GM18861 (cell line): Measurements from ENCODE around the gene MRPL58.
"Not testable (repeated sequence)": the region's sequence is repeated elsewhere in the genome, so short reads cannot be mapped to it uniquely, and the experiment has no call there.

ENCODE experiments used
- ATAC-seq: cut with Tn5 transposase; IDR thresholded peaks from one replicate; pipeline ENCODE4 v1.9.1; 2021; ENCODE audit not compliant: unreplicated experiment

Gene MRPL58

GRCh38 chr17:75012346-75013091 is at the start of gene MRPL58:
Gene MRPL58 (plus strand): TSS chr17:75012670. CDS start chr17:75012687, 17 bp downstream.
- peak; percentile 78 for ATAC-seq

DNA sequence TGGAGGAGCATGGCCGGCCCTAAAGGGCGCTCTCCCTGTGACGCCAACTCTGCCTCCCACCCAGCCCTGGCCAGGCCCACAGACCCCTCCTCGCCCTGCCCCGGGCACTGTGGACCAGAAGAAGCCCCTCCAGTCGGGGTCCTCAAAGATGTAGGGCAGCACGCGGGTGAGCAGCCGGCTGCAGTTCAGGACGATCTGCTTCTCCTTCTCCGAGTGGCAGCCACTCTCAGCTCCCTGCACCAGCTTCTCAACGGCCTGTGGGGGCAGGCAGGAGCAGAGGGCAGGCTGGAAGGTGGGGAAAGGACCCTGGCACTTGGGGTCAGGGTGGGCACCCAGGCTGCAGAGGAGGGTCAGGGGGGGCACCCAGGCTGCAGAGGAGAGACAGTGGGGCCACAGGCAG is 48.8 kb upstream of the MRPL58 start:
- ATAC-seq, result no peak

DNA sequence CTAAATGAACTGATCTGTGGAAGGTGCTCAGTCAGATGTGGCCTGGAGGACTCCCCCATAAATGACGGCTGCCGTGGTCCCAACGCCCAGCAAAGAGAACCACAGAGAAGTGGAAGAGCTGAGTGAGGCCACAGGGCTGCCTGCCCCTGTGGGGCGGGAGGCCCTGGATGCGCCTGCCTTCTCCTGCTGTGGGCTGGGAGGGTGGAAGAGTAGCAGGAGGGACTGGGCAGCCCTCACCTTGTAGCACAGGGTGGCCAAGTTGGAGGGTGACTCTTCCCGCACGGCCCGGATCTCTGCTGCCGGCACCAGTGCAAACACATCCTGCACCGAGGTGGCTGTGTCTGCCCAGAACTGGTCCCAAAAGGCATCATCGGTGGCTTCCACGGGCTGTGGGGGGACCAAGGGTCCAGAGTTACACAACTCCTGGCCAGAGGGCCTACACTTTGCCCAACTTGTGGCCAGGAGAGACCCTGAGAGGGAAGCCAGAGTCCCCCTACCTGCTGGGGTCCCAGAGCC is 48.2 kb upstream of the MRPL58 start:
- no peak for ATAC-seq

DNA sequence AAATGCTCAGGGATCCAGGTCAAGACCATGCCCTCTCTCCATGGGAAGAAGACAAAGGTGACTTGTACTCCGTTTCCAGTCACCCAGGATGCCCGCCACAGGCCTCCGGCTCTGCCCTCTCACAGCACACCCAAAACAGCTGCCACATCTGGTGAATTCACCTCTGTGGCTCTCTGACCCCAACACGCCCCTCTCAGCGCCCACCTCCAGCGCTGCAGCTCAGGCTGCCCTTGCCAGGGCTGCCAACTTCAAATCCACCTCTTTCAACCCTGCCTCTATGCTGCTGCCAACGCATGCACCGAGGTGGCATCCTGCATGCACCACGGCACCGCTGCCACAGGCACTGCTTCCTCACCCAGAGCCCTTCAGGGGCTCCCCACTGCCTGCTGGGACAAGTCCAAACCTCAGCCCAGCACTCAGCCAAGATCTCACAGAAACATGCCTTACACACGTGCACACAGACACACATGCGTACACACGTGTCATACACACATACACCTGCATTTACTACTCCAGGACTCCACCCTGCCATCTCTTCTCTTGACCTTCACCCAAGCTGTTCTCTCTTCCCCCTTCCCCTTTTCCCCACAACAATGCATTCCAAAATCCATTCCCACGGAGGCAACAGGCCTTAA is 47.4 kb upstream of the MRPL58 start:
- no peak for ATAC-seq

DNA sequence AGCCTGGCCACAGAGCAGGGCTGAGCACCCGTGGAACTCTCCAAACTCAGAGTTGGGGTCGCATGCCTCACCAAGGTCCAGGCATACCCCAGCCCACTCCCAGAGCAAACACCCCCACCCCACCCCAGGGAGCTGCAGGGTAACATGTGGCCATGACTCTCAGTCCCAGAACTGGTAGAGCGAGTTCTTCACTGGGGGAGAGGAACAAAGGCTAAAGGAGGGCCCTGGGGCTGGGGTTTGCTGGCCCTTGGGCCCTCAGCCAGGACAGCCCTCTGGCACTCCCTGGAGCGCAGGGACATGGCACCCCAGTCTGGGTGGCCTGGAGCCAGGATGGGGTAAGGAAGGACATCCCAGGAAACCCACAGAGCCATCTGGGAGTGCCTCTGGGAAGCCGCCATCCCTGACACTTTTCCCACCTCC is 44.1 kb upstream of the MRPL58 start:
- no peak for ATAC-seq

DNA sequence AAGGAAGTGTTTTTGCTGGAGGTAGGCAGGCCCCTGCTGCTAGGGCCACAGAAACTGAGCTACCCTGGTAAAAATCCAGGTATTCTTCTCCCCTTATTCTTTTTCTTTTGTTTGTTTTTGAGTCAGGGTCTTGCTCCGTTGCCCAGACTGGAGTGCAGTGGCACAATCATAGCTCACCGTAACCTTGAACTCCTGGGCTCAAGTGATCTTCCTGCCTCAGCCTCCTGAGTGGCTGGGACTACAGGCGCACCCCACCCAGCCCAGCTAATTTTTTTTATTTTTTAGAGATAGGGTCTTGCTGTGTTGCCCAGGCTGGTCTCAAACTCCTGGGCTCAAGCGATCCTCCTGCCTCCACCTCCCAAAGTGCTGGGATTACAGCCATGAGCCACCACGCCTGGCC is 43.0 kb upstream of the MRPL58 start:
- ATAC-seq, result not testable (repeated sequence)

DNA sequence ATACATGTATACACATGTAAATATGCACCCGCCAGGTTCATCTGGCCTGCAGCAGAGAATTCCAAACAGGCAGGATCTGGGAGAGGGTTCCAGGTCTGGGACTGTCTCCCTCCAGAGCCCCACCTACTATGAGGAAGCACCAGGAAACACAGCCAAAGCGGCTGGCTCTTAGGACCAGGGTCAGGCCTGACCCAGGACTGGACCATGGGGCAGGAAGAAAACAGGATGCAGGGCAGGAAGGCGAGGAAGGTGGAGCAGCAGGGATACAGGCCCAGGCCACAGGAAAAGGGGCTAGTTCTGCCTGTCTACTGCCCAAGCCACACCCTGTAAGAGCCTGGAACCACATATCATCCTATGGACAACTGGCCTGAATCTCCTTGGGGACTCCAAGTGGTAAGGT is 42.1 kb upstream of the MRPL58 start:
- ATAC-seq, result no peak

DNA sequence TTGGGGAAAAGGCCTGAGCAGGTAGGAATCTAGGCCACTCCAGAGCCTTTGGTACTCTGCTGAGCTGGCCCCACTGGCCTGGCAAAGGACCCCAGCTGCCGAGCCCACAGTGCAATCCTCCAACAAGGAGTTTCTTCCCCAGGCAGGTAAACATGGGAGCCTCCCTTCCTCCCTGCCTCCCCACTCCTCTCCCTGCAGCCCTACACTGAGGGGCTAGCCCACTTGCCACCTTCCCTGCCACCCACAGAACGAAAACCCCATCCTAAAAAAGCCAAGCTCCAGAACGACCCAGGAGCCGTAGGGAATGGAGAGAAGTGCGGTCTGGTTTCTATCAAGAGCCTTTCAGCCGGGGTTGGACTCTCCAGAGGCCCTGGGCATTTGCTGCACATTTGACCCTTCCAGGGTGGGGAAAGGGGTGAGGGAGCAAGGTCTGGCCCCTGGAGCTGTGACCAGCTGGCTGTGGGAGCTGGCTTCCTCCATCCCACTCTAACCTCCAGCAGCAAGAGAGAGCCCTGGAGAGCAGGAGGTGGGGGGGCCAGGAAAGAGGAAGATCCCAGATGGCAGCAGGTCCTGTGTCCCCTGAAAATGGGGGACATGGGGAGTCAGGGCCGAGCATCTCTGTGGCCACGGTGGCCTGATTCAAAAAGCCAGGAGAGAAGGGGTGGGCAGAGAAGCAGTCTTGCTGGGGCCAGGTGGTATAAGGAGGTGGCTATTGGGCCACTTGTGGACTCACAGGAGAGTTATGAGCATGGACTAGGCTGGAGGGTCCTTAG is 41.2 kb upstream of the MRPL58 start:
- no peak for ATAC-seq

- ATAC-seq, result no peak
Observed at GRCh38 chr17:74971842-74972106, 40.7 kb upstream of the MRPL58 start.

- no peak for ATAC-seq
Observed at GRCh38 chr17:74972107-74972972, 40.1 kb upstream of the MRPL58 start, which contains the start of gene HID1. Gene HID1 (minus strand): TSS chr17:74972759. CDS start chr17:74972656, 103 bp downstream.

- no peak for ATAC-seq
Observed at GRCh38 chr17:74972973-74973328, 39.5 kb upstream of the MRPL58 start.

- no peak for ATAC-seq
Observed at GRCh38 chr17:74975943-74976342, 36.5 kb upstream of the MRPL58 start.

GRCh38 chr17:74977802-74978201 is 34.7 kb upstream of the MRPL58 start:
- ATAC-seq, result no peak

DNA sequence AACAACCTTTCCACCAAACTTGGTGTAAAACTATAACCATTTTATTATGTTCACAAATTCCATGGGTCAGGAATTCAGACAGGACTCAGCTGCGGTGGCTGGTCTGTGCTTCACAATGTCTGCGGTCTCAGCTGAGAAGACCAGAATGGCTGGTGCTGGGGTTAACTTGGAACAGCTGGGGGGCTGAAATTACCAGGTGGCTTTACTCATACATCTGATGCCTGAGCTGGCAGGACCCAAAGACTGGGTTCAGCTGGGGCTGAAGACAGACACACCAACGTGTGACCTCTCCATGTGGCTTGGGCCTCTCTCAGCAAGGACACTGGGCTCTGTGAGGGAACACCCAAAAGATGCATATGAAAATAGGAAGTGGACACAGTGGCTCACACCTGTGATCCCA is 34.2 kb upstream of the MRPL58 start:
- no peak for ATAC-seq

DNA sequence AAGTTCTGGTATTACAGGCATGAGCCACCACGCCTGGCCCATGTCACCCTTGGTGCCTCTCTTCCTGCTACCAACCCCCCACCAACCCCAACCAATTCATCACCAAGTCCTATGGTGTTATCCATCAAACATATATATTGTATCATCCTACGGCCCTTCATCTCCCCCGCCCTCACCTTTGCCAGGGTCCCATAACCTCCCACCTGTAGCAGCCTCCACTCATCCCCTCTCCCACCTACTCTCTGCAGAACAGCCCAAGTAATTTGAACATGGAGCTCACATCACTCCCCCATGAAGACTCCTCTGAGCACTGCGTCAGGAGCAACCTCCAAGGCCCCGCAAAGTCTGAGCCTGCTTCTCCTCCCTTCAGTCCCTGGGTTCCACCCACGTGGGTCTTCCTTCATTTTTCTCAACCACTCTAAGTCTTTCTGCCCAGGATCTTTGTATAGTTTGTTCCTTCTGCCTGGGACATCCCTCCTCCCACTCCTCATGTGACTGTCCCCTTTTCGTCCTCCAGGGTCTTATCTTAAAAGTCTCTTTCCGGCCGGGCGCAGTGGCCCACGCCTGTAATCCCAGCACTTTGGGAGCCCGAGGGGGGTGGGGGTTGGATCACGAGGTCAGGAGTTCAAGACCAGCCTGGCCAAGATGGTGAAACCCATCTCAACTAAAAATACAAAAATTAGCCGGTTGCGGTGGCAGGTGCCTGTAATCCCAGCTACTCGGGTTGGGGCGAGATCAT is 32.9 kb upstream of the MRPL58 start:
- ATAC-seq, result no peak

GRCh38 chr17:74981318-74981978 is 31.0 kb upstream of the MRPL58 start:
- ATAC-seq, result no peak

DNA sequence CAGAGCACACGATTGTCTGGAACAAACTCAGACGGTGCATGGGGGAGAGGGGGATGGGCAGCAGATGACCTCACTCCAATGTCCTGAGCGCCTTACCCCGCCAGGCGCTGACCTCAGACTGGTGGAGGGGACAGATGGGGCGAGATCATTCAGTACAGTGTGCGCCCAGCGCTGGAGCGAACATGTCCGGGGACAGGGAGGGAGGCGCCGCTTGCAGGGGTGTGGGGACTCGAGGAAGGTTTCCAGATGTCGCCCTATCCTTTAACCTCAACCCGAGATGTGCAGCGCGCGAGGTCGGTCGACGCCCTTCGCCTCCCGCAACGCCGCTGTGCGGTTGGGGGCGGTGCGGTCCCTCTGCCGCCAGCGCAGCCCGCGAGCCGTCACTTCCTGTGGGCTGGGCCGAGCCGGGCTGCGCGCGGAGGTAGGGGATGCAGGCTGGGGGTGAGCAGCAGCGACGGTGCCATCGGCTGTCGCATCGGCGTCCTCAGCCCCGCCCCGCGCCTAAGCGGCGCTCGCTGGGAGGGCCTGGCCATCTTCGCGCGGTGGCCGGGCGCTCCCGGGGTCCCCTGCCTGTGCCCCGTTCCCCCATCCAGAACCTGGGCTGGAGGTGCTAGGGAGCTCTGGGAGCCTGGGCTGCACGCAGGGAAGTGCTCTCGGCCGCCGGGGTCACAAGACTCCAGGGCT is 30.3 kb upstream of the MRPL58 start:
- ATAC-seq, result no peak

- ATAC-seq, result not testable (repeated sequence)
Observed at GRCh38 chr17:74982663-74983313, 29.7 kb upstream of the MRPL58 start.

DNA sequence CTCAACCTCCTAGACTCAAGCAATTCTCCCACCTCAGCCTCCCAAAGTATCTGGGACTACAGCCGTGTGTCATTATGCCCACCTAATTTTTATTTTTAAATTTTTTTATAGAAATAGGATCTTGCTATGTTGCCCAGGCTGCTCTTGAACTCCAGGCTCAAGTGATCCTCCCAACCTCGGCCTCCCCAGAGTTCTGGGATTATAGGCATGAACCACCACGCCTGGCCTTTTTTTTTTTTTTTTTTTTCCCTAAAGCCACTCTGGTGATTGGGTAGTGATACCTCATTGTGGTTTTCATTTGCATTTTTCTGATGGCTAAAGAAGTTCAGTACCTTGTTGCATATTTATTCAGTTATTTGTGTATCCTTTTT is 26.3 kb upstream of the MRPL58 start:
- ATAC-seq, result no peak
